HG02759 (cell line): ENCODE measurements around the gene PLCXD3.
"Not testable (repeated sequence)": the region's sequence is repeated elsewhere in the genome, so short reads cannot be mapped to it uniquely, and the experiment has no call there.

Experiments used
- ATAC-seq: cut with Tn5 transposase; IDR thresholded peaks from one replicate; pipeline ENCODE4 v1.9.1; 2021; ENCODE audit warnings: mild to moderate bottlenecking, moderate library complexity; ENCODE audit not compliant: unreplicated experiment

PLCXD3 gene

DNA sequence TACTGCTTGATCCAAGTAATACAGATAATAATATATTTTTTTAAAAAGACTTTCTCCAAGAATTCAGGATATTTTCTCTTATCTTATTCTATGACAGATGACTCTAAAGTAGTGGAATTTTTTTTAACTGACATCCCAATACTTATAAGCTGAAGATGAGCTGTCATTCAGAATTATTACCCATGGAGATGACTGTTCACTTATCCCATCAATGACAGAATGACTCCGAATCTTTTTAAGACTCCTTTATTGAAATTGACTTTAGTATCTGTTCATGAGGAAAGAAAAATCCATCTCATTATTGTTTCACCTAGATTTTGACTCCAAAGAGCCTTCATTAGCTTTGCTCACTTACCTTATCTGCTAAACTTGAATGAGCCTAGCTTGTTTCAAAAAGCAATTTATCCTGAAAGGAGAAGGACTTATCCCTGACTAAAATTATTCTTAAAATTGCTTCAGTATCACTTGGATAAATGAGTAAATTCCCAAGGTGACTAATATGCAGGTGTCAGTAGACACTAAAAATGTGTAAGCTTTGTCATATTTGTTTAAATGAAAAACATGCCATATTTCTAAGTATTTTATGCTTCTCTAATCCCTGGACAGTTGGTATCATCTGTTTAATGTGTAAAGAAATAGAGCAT lies 146.9 kb downstream of the PLCXD3 start:
- no peak for ATAC-seq

DNA sequence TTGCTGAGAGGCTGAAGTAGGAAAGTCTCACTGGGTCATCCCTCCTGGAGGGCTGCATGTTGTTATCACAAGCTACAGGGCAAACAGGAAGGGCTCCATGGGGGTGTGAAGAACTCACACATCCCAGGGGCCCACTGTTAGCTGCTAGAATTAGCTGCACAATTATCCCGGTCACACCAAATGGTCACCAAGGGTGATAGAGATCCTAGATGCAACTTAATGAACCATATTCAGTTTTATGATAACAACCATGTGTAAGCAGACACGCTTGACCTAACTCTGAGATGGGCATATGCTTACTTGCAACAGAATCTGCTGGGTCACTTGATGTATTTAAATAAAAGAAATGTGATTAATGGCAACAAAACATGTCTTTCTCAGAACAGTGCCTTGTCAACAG lies 153.6 kb downstream of the PLCXD3 start:
- ATAC-seq = no peak

DNA sequence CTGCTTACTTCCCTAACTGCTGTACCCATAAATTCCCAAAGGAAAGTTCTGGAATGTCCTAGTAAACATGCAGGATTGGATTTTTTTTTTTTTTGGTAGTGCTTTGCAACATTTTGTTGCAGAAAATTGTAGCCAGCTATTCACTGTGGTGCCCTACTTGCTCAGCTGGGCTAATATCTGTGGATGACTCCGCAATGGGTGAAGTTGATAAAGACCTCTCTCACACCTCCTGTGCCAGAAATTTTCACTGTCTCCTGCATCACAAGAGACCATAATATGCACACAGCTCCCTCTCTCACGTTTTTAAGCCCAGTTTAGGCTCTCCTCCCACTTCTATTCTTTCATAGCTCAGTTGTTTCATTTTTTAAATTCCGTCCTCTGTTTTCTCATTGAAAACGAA lies 160.6 kb downstream of the PLCXD3 start:
- ATAC-seq = no peak

GRCh38 chr5:41347569-41347968 lies 162.8 kb downstream of the PLCXD3 start:
- ATAC-seq = no peak

DNA sequence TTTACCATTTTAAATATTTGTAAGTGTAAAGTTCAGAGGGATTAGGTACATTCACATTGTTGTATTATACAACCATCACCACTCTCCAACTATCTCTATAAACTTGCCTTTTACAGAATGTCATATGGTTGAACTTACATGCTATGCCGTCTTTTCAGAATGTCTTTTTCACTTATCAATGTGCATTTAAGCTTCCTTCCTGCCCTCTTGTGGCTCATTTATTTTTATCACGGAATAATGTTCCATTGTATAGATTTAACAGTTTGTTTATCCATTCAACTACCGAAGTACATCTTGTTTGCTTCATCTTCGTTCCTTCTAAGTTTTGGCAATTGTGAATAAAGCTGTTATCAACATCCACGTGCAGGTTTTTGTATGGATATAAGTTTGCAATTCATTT lies 163.8 kb downstream of the PLCXD3 start:
- no peak for ATAC-seq

DNA sequence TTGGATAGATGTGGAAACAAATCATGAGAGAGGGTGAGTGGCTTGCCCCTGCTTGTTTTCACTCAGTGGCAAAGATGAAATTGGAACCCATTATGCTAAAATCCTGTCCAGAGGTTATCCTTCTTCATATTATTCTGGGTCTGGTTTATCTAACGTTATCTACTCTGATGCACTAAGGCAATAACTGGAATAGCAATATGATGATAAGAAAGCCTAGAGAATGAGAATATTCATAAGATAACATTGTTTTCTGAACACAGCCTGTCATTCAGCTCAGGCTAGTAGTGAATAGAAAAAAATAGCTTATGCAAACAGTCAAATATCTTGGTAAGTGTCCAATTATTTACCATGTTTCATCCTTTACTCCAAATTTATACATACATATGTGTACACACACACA lies 165.1 kb downstream of the PLCXD3 start:
- no peak for ATAC-seq

- ATAC-seq = no peak
These were observed 171.1 kb downstream of the PLCXD3 start for GRCh38 chr5:41339339-41339738.

- ATAC-seq = no peak
These were observed 172.2 kb downstream of the PLCXD3 start for GRCh38 chr5:41338136-41338675.

DNA sequence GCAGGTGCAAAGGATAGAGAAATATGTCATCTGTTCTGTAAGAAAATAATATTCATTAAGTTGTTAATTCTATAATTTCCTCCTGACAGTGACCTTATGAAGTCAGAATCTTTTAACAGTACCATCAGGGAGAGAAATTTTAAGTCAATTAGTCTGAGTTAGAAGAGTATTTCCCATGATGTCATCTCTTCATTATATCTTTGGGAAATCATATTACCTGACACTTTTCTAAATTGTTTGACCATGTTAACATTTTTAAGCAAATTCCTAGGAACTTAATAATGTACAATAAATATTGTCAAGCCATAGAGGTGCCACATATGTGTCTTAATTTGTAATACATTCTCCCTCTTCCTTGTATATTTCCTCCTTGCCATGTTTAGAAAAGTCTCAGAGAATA lies 172.7 kb downstream of the PLCXD3 start:
- ATAC-seq = no peak

DNA sequence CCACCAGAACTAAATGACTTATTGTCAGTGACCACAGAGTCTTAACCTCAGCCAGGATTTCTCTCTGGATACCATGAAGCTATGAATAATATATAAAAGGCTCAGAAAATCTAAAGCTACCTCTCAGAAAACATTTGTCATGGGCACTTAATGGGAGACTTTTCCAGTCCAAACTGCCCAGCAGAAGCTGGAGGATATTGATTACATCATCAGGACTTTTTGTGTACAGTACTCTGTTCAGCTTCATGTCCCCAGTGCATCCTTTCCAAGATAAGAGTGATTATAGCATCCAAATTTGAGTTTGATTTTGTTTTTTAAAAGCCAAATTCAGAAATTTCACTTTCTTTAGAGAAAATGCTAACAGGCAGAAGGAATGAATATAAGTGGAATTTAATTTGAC lies 173.2 kb downstream of the PLCXD3 start:
- ATAC-seq = no peak

DNA sequence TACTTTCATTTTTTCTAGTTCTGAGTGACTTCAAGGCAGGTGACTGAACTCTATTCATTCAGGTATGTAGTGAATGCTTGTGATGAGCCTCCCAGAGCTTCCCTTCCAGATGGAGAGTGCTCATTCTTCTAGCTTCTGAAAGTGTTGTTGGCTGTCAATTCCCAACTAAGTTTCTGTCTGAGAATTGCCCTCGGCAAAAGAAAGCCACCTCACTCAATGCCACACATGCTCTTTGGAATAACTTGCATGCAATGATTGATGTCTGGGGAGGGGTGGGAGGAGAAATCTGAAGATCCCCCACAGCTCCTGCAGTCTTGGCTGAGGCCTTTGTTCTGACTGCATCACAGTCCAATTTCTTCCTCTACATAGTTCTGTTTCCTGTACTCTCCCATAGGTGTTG lies 173.9 kb downstream of the PLCXD3 start:
- ATAC-seq = no peak

GRCh38 chr5:41335596-41336181 lies 174.7 kb downstream of the PLCXD3 start:
- ATAC-seq = no peak

GRCh38 chr5:41334758-41335157 lies 175.6 kb downstream of the PLCXD3 start:
- ATAC-seq = peak; percentile 93

DNA sequence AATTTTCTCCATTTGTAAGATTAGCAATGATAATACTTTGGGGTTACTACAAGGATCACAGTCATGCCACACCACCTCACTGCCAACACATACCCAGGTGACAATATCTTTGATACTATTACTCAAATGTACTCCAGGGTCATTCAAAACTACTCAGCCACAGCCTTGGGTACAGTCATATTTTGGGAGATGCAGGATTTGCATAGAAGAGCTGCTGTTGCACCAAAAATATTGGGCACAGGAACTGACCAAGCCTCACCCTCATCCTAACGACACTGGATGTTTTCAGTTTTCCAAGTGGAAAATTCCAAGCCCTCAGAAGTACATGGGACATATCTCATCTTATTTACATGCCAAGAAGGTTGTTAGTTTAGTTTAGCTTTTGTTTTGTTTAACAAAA lies 176.2 kb downstream of the PLCXD3 start:
- no peak for ATAC-seq

GRCh38 chr5:41325074-41325473 lies 185.3 kb downstream of the PLCXD3 start:
- no peak for ATAC-seq

- ATAC-seq = not testable (repeated sequence)
These were observed 187.6 kb downstream of the PLCXD3 start for GRCh38 chr5:41322826-41323225.

DNA sequence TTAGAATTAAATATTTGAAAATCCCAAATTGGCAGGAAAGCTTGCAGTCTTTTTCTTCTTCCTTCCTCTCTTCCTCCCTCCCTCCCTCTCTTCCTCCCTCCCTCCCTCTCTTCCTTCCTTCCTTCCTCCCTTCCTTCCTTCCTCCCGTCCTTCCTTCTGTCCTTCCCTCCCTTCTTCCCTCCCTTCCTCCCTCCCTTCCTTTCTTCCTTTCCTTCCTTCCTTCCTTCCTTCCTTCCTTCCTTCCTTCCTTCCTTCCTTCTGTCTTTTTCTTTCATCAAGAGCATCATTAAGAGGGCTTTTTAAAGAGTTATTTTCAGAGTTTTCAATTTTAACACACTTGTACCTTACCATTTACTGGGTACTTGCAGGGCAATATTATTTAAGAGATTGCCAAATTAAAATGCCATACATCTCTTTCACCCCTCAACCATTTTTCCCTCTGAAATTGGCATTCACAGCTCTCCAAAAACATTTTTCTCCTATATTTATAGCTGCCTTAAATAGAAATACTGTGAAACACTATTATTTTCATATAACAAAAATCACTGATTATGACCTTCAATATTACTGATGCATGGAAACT lies 197.8 kb downstream of the PLCXD3 start:
- no peak for ATAC-seq

- ATAC-seq = no peak
These were observed 198.3 kb downstream of the PLCXD3 start for GRCh38 chr5:41312066-41312465.

DNA sequence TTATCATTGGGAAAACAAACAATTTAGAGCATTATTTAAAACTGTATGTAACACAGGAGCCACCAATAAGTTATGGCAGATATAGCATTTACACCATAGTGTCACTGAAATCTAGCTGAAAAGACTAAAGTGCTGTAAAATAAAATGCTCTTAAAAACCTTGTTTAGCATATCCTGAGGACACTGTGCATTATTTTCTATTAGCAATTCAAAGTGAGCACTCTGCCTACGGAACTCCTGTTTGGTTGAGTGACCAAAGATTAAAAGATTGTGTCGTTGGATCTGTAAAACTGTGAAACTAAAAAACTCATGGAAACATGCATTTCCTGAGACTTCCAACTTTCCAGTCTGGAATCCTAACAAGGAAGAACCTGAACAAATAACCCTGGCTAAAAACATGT lies 201.1 kb downstream of the PLCXD3 start:
- ATAC-seq = no peak

- no peak for ATAC-seq
These were observed 204.4 kb downstream of the PLCXD3 start for GRCh38 chr5:41306005-41306404.

- ATAC-seq = no peak
These were observed 205.3 kb downstream of the PLCXD3 start for GRCh38 chr5:41305056-41305455.

- no peak for ATAC-seq
These were observed 214.3 kb downstream of the PLCXD3 start for GRCh38 chr5:41296066-41296465.
